HEK293 (cell line): ENCODE results near the gene C1orf21.

Experiments
- ATF2 ChIP-seq: fragments of 450-650 bp; formaldehyde crosslinking; IDR thresholded peaks from 2 replicates; pipeline ENCODE4 v1.5.1; 2016; ENCODE audit warnings: missing biosample characterization, missing genetic modification characterization, low read depth
- CTCF ChIP-seq: fragments of 450-650 bp; formaldehyde crosslinking; IDR thresholded peaks from 2 replicates; pipeline ENCODE4 v1.5.1; 2016; ENCODE audit warnings: missing biosample characterization, missing genetic modification characterization
- RBAK ChIP-seq: fragments of 450-650 bp; formaldehyde crosslinking; IDR thresholded peaks from 2 replicates; pipeline ENCODE4 v1.5.1; 2016; ENCODE audit warnings: missing biosample characterization, missing genetic modification characterization
- SCRT1 ChIP-seq: fragments of 450-650 bp; formaldehyde crosslinking; IDR thresholded peaks from 2 replicates; pipeline ENCODE4 v1.5.1; 2016; ENCODE audit warnings: missing biosample characterization, missing genetic modification characterization, borderline replicate concordance
- SP2 ChIP-seq: fragments of 450-650 bp; formaldehyde crosslinking; IDR thresholded peaks from 2 replicates; pipeline ENCODE4 v1.5.1; 2016; ENCODE audit warnings: missing biosample characterization, missing genetic modification characterization
- YY1 ChIP-seq: fragments of 450-650 bp; formaldehyde crosslinking; IDR thresholded peaks from 2 replicates; pipeline ENCODE4 v1.5.1; 2018; ENCODE audit warnings: missing biosample characterization, missing genetic modification characterization
- ZBTB8A ChIP-seq: fragments of 450-650 bp; formaldehyde crosslinking; IDR thresholded peaks from 2 replicates; pipeline ENCODE4 v1.5.1; 2016; ENCODE audit warnings: missing biosample characterization, missing genetic modification characterization
- ZNF114 ChIP-seq: fragments of 450-650 bp; formaldehyde crosslinking; IDR thresholded peaks from 2 replicates; pipeline ENCODE4 v1.5.0; 2017; ENCODE audit warnings: missing biosample characterization, missing genetic modification characterization
- ZNF449 ChIP-seq: fragments of 450-650 bp; formaldehyde crosslinking; IDR thresholded peaks from 2 replicates; pipeline ENCODE4 v1.5.1; 2017; ENCODE audit warnings: missing biosample characterization, mild to moderate bottlenecking, missing genetic modification characterization, moderate library complexity
- ZNF580 ChIP-seq: fragments of 450-650 bp; formaldehyde crosslinking; IDR thresholded peaks from 2 replicates; pipeline ENCODE4 v1.5.1; 2016; ENCODE audit warnings: missing biosample characterization, missing genetic modification characterization
- ZNF645 ChIP-seq: fragments of 450-650 bp; formaldehyde crosslinking; IDR thresholded peaks from 2 replicates; pipeline ENCODE4; 2016; ENCODE audit warnings: missing biosample characterization, missing genetic modification characterization

GRCh38 chr1:184637664-184638240 lies 250.9 kb downstream of the C1orf21 start:
- no peak for TF ChIP-seq ZNF114 (tag by site-specific recombination)
- no peak for TF ChIP-seq YY1 (tag by site-specific recombination)
- no peak for TF ChIP-seq ZNF645 (tag by site-specific recombination)
- no peak for TF ChIP-seq ZBTB8A (tag by site-specific recombination)
- no peak for TF ChIP-seq ZNF449 (tag by site-specific recombination)
- no peak for TF ChIP-seq SCRT1 (tag by site-specific recombination)
- no peak for TF ChIP-seq RBAK (tag by site-specific recombination)
- no peak for TF ChIP-seq CTCF (tag by site-specific recombination)
- no peak for TF ChIP-seq ATF2 (tag by site-specific recombination)
- TF ChIP-seq SP2, result no peak
- TF ChIP-seq ZNF580 (tag by site-specific recombination), result no peak
